Subcutaneous preadipocyte (primary cell): Measurements from ENCODE around the gene NEURL1. TPM values are rescaled to one million over a fixed set of nuclear protein-coding genes. Genes with fewer than 3 reads are reported as not detected.

Source experiments
- total RNA-seq: library from RNA; depleted of rRNA; stranded (reverse); fragments of >200 nt; gene quantifications from 2 replicates; pipeline ENCODE4 v1.2.3, GENCODE V29; 2012

Gene NEURL1
- total RNA-seq = 0.37 and 0.39 TPM in 2 replicates

DNA sequence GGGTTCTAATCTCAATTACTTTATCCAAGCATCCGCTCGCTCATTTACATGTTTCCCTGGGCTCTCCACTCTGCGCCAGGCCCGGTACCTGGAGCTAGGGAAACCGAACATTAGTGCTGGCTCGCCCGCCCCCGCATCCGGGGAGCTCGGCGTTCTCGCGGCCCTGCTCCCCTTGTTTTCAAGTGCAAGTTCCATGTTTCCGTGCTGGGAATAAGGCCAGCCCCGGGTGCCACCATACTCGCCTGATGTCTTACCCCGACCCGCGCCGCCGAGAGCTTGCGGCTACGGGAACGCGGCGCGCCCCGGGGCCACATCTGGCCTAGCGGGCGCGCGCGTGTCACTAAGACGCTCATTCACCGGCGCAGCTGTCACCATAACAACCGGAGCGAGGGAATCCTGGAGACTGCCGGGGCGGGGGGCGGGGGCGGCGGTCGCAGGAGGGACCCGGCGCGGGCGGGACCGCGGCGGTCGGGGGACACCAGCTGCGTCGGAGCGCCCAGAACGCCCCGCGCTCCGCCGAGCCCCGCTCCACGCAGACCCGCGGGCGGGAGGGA is at the start of gene NEURL1:
Gene NEURL1, plus strand, starts transcription at position 344 of the 554 bp plus-strand sequence. CDS start 683 bp downstream, outside the sequence.

GRCh38 chr10:103451831-103452505 is 41.5 kb upstream of the NEURL1 start, which contains the start of gene CALHM2:
CALHM2 (minus strand) TSS chr10:103452370; CDS start chr10:103449941, 2,429 bp downstream.

DNA sequence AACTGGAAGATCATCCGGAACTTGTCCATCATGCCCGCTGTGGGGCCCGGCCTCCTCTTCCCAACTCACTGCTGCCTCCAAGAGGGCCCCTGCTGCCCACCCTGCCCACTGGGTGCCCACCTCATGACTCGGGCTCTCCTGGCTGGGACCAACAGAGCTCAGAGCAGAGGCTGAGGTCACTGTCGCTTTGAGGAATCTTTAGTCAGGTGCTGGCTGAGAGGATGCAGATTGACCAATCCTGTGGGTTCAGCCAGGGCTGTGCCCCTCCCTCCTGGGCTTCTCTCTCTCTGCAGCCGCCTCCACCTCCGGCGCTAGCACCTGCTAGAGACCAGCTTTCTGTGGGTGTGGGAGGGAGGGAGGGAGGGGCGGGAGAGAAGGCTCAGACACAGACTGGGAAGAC is 34.8 kb upstream of the NEURL1 start, which contains the start of gene CALHM1:
Gene CALHM1, minus strand, starts transcription at position 181 of the 400 bp plus-strand sequence. Its CDS starts 149 bp downstream, at position 32.

DNA sequence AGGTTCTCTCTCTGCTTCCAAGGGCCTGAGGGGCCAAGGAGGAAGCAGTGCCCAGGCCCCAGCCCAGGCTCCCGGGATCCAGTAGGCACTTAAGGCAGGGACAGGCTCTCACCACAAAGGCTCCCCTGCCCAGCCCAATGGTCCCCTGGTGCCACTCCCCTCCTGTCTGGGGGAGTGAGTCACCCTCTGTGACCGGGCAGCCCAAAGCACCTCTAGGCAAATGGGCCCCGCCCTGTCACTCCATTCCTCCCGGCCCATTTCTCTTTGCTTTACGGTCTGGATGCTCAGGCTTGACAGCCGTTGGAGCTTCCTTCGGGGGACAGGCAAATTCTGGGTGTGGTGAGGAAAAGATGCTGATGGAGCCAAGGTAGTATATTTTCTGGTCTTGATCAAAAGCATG is 14.4 kb upstream of the NEURL1 start, which contains the start of gene CALHM3:
Gene CALHM3, minus strand, starts transcription at position 106 of the 400 bp plus-strand sequence. CDS start 208 bp downstream, outside the sequence.

Other genes starting within 250 kb of the NEURL1 start
- 0.37 TPM in 1 of 2 replicates, not detected in the other for gene RPEL1, start 247.8 kb upstream of the NEURL1 start, total RNA-seq
- gene INA, start 216.6 kb upstream of the NEURL1 start, total RNA-seq = 0.37 and 1.2 TPM in 2 replicates
- 10.7 and 14.9 TPM in 2 replicates for gene PCGF6, start 142.6 kb upstream of the NEURL1 start, total RNA-seq
- 4.4 and 7.0 TPM in 2 replicates for gene TAF5, start 125.7 kb upstream of the NEURL1 start, total RNA-seq
- 153 and 188 TPM in 2 replicates for gene ATP5MK, start 97.2 kb upstream of the NEURL1 start, total RNA-seq
- 36.0 and 58.5 TPM in 2 replicates for gene PDCD11, start 97.1 kb upstream of the NEURL1 start, total RNA-seq
- 59.4 and 63.9 TPM in 2 replicates for gene CALHM2, start 41.3 kb upstream of the NEURL1 start, total RNA-seq
- not detected in 2 replicates for gene CALHM1, start 34.8 kb upstream of the NEURL1 start, total RNA-seq
- 0.39 and 1.1 TPM in 2 replicates for gene CALHM3, start 14.5 kb upstream of the NEURL1 start, total RNA-seq